ENCODE results near the gene DMD.

DMD gene

GRCh38 chrX:31929366-31929765 is 1282.0 kb downstream of the DMD start:
- TF ChIP-seq CTCF (IDR thresholded peaks at IDR 0.05; ENCODE audit: control insufficient read depth, extremely low read depth, insufficient read depth), result no peak
- H3K4me3 ChIP-seq (ENCODE audit: low read depth, low read length), result no peak overlapping the region
- DNase-seq (ENCODE audit: low read depth), result no peak

DNA sequence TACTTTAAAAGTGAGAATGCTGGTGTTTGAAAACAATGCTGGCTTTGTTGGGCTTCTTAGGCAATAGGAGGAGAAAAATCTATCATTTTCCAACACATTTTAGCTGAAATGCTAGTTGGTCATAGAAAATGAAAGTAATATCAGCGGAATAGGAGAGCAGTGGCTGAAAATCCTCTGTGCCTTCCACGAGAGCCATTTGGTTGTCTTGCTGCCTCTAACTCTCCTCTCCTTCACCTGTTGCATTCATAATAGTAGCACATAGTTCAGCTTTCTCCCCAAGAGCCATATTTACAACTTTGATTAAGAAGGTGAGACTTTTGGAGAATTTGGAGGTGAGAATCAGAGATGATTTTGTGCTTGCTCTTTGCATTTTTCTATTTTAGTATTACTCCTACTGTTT is 1290.1 kb downstream of the DMD start:
- H3K4me3 ChIP-seq (ENCODE audit: low read depth, low read length), result no peak overlapping the region
- TF ChIP-seq CTCF (IDR thresholded peaks at IDR 0.05; ENCODE audit: control insufficient read depth, extremely low read depth, insufficient read depth), result no peak
- no peak for DNase-seq (ENCODE audit: low read depth)

DNA sequence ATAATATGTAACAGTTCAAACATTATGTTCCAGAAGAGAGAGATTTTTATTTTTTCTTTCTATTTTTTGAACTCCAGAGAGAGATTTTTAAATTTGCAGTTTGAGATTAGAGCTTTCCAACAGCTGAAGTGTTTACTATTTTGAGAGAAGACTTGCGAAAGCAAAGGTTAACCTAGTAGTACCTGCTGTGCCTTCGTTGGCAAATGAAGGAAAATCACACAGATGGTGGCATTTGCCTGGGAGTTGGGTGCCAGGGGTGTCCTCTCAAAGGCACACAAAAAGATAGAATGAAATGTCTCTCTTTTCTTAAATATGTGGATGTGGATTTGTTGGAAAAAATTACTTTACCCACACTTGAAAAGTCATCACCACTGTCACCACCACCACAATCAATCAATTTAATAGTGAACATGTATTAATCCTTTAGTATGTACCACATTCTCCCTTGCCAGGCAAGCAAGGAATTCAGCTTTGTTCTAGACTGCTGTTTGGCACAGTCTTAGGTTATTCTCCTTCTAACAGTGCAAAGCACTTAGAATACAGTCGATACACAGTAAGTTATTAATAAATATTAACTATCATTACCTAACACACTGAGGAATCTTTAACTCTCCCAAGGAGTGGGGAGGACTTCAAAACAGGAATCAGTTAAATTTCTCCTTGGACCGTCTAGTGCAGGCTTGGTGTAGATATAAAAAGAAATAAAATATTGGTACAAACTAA is 1301.3 kb downstream of the DMD start:
- TF ChIP-seq CTCF (IDR thresholded peaks at IDR 0.05; ENCODE audit: control insufficient read depth, extremely low read depth, insufficient read depth), result no peak
- no peak overlapping the region for H3K4me3 ChIP-seq (ENCODE audit: low read depth, low read length)
- DNase-seq (ENCODE audit: low read depth), result no peak

GRCh38 chrX:31894152-31894551 is 1317.2 kb downstream of the DMD start:
- DNase-seq (ENCODE audit: low read depth), result no peak
- no peak overlapping the region for H3K4me3 ChIP-seq (ENCODE audit: low read depth, low read length)
- no peak for TF ChIP-seq CTCF (IDR thresholded peaks at IDR 0.05; ENCODE audit: control insufficient read depth, extremely low read depth, insufficient read depth)

- no peak for DNase-seq (ENCODE audit: low read depth)
- no peak for TF ChIP-seq CTCF (IDR thresholded peaks at IDR 0.05; ENCODE audit: control insufficient read depth, extremely low read depth, insufficient read depth)
- H3K4me3 ChIP-seq (ENCODE audit: low read depth, low read length), result no peak overlapping the region
Measured at GRCh38 chrX:31893525-31893924, 1317.8 kb downstream of the DMD start.

- no peak for TF ChIP-seq CTCF (IDR thresholded peaks at IDR 0.05; ENCODE audit: control insufficient read depth, extremely low read depth, insufficient read depth)
- no peak for DNase-seq (ENCODE audit: low read depth)
- H3K4me3 ChIP-seq (ENCODE audit: low read depth, low read length), result no peak overlapping the region
Measured at GRCh38 chrX:31889088-31889487, 1322.3 kb downstream of the DMD start.

- no peak for DNase-seq (ENCODE audit: low read depth)
- TF ChIP-seq CTCF (IDR thresholded peaks at IDR 0.05; ENCODE audit: control insufficient read depth, extremely low read depth, insufficient read depth), result no peak
Measured at GRCh38 chrX:31884535-31884934, 1326.8 kb downstream of the DMD start.

More at GRCh38 chrX:31884535-31884934, 1326.8 kb downstream of the DMD start:
- H3K4me3 ChIP-seq (ENCODE audit: low read depth, low read length), result no peak overlapping the region
